ENCODE results near the gene MDN1.

GRCh38 chr6:89680150-89680549 is 139.4 kb downstream of the MDN1 start:
- TF ChIP-seq CTCF (IDR thresholded peaks at IDR 0.05; ENCODE audit: low read depth, low read length) (no peak), EZH2phosphoT487 (IDR thresholded peaks at IDR 0.05; ENCODE audit: low read depth) (no peak)

Data from OCI-LY3 (cell line).